ENCODE results near the gene HSPA12B. TPM values are rescaled to one million over a fixed set of nuclear protein-coding genes. Genes with fewer than 3 reads are reported as not detected.

Gene HSPA12B
- total RNA-seq, 2 experiments from 2014 or later = 0.08 TPM; not detected in 1

DNA sequence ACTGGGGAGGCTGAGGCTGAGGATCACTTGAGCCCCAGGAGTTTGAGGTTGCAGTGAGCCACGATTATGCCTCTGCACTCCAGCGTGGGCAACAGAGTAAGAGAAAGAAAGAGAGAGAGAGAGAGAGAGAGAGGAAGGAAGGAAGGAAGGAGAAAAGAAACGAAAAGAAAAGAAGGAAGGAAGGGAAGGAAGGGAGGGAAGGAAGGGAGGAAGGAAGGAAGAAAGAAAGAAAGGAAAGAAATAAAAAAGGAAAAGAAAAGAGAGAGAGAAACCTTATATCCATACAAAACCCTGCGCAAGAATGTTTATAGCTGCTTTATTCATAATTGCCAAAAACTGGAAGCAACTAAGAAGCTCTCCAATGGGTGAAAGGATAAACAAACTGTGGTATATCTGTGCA lies 8.1 kb upstream of the HSPA12B start:
- no peak for DNase-seq
- Mint-ChIP-seq H3K27me3 (peaks cover 57% of the 10 kb centered on the region), H3K27ac (no peak overlapping the region), H3K9me3 (peaks cover 2% of the 10 kb centered on the region), H3K4me1 (peaks cover 26% of the 10 kb centered on the region), H3K36me3 (ENCODE audit: low read depth) (no peaks in the 10 kb centered on the region), H3K4me3 (no peak overlapping the region)
- CTCF ChIA-PET = interaction anchor here (0.6 to 1.8 kb wide), 2 partner anchors 14 to 181 kb away, joined by 3 read pairs; no protein-coding TSS in a partner anchor
- POLR2A ChIA-PET = no interaction called here

DNA sequence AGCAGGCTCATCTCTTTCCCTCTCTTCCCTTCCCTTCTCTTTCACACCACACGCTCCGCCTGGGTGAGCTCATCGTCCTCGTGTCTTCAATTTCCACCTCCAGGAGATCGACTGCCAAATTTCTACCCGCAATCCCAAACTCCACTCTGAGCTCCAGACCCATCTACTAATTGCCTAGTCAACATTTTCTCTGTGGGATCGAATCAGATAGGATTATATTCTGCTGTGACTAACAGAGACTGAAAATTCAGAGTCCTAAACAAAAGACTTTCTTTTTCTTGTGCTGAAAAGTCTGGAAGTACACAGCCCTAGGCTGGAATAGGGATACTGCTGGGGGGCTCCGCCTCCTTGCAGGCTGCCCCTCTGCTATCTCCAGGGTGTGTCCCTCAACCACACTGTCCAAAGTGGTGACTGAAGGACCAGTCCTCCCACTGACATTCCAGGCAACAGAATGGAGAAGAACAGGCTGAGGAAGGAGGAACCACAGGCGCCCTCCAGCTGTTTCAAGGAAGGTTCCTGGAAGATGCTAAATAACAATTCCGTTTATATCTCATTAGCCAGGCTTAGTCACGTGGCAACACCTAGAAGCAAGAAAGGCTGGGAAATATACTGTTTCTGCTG lies 5.0 kb upstream of the HSPA12B start:
- H3K27me3 Mint-ChIP-seq = peaks cover 59% of the 10 kb centered on the region
- ChIA-PET CTCF (no interaction called here), POLR2A (no interaction called here)

DNA sequence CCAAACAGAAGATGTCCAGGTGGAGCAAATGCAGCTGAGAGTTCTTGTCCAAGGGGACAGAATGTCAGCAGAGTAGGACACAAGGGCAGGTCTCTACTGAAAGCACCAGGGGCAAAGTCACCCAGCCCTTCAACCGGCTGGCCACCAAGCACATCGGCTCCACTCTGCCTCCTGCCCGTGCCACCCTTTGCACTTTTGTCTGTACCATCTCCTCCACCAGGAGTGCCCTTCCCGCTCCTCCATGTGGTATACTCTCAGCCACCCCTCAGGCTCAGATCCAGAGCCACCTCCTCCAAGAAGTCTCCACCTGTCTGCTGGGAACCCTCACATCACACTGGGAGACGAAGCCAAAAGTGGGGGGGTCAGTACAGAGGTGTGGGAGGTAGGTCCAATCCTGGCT lies 4.1 kb upstream of the HSPA12B start:
- Mint-ChIP-seq H3K27ac (no peak overlapping the region), H3K9me3 (no peaks in the 10 kb centered on the region), H3K4me3 (no peak overlapping the region), H3K36me3 (ENCODE audit: low read depth) (no peaks in the 10 kb centered on the region), H3K27me3 (peaks cover 59% of the 10 kb centered on the region), H3K4me1 (peaks cover 7% of the 10 kb centered on the region)
- DNase-seq = no peak
- ChIA-PET POLR2A (no interaction called here), CTCF (no interaction called here)

More for the DNA sequence above, 5.0 kb upstream of the HSPA12B start:
- H3K27ac Mint-ChIP-seq = no peak overlapping the region
- H3K4me3 Mint-ChIP-seq = no peak overlapping the region
- no peak for DNase-seq
- H3K9me3 Mint-ChIP-seq = no peaks in the 10 kb centered on the region
- H3K4me1 Mint-ChIP-seq = peaks cover 7% of the 10 kb centered on the region
- H3K36me3 Mint-ChIP-seq (ENCODE audit: low read depth) = no peaks in the 10 kb centered on the region

DNA sequence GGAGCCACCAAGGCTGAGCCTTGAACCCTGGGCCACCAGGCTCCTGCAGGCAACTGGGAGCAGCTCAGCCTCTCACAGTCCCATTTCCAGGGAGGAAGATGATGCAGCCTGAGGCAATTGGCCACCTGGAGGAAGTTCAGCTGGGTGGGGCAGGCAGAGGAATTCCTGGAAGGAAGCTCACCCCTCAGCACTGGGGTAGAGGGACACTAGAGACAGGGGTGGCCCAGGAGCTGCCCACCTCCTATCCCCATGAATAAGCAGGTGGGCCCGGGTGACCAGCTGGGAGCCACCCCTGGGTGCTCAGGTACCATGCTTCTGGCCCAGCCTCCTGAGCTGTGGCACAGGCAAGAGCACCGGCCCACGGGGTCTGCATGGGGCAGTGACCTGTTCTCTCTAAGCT lies 3.6 kb upstream of the HSPA12B start:
- peaks cover 63% of the 10 kb centered on the region for H3K27me3 Mint-ChIP-seq
- no peaks in the 10 kb centered on the region for H3K36me3 Mint-ChIP-seq (ENCODE audit: low read depth)
- no peak overlapping the region for H3K4me3 Mint-ChIP-seq
- H3K9me3 Mint-ChIP-seq = no peaks in the 10 kb centered on the region
- ChIA-PET POLR2A (no interaction called here), CTCF (no interaction called here)
- H3K27ac Mint-ChIP-seq = no peak overlapping the region
- DNase-seq = no peak
- peaks cover 7% of the 10 kb centered on the region for H3K4me1 Mint-ChIP-seq

DNA sequence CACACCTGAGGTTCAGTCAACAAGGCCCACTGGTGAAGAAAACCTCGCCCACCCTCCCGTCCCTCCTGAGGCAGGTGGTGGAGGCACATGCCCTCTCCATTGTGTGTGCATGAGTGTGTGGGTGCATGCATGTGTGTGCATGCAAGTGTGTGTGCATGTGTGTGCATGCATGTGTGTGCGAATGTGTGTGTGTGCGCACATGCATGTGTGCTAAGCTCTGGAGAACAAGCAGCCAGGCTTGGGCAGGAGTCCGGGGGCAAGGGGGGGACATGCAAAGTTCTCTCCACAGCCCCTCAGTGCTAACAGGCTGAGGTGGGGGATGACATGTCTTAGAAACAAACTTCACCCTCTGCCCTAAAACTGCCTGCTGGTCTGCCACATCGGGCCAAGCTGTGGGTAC lies 3.1 kb upstream of the HSPA12B start:
- Mint-ChIP-seq H3K9me3 (no peaks in the 10 kb centered on the region), H3K4me3 (no peak overlapping the region), H3K36me3 (ENCODE audit: low read depth) (no peaks in the 10 kb centered on the region), H3K4me1 (peaks cover 5% of the 10 kb centered on the region), H3K27ac (no peak overlapping the region), H3K27me3 (peaks cover 61% of the 10 kb centered on the region)
- ChIA-PET CTCF (no interaction called here), POLR2A (no interaction called here)
- no peak for DNase-seq

DNA sequence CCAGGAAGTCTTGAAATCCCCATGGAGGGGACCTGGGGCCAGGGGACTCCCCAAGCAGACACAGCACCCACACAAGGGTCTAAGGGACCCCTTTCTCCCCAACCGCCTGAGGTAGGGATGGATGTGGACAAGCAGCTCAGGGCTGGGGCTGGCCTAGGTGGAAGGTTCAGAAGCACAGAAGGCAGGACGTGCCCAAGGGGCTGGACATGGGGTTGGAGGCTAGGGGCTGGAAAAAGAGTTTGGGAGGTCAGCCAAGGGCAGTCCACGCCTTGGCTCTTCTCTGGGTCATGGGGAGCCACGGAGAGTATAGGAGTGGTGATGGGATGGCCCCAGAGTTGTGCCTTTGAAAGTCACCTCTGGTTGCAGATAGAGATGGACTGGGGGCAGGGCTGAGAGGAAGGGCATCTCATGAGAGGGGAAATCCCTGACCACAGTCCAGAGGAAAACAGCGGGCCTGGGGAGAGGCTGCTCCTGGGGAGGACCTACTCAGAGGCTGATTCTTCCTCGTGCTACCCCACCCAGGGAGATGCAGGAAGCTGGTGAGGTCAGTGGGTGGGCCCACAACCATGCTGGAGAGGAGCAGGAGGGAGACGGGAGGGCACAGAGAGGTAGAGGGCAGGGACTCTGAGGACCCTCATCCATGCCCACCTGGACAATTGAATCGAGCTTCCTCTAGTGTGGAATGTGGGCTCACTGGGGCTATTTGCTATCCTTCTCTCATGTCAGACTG lies 2.5 kb upstream of the HSPA12B start:
- Mint-ChIP-seq H3K27me3 (peaks cover 56% of the 10 kb centered on the region), H3K4me1 (peaks cover 5% of the 10 kb centered on the region), H3K27ac (no peak overlapping the region), H3K9me3 (no peaks in the 10 kb centered on the region), H3K4me3 (no peak overlapping the region), H3K36me3 (ENCODE audit: low read depth) (no peaks in the 10 kb centered on the region)
- DNase-seq = no peak
- CTCF ChIA-PET = no interaction called here
- POLR2A ChIA-PET = no interaction called here

GRCh38 chr20:3730803-3731672 lies 1.4 kb upstream of the HSPA12B start:
- Mint-ChIP-seq H3K9me3 (no peaks in the 10 kb centered on the region), H3K27me3 (peaks cover 57% of the 10 kb centered on the region), H3K4me3 (no peak overlapping the region), H3K27ac (no peak overlapping the region), H3K4me1 (peaks cover 5% of the 10 kb centered on the region), H3K36me3 (ENCODE audit: low read depth) (no peaks in the 10 kb centered on the region)
- no peak for DNase-seq
- POLR2A ChIA-PET = no interaction called here
- CTCF ChIA-PET = no interaction called here

GRCh38 chr20:3731944-3732326 lies 550 bp upstream of the HSPA12B start:
- peaks cover 5% of the 10 kb centered on the region for H3K4me1 Mint-ChIP-seq
- POLR2A ChIA-PET = no interaction called here
- H3K9me3 Mint-ChIP-seq = no peaks in the 10 kb centered on the region
- H3K27ac Mint-ChIP-seq = no peak overlapping the region
- peaks cover 58% of the 10 kb centered on the region for H3K27me3 Mint-ChIP-seq
- no peak overlapping the region for H3K4me3 Mint-ChIP-seq
- no peak for DNase-seq
- CTCF ChIA-PET = no interaction called here
- H3K36me3 Mint-ChIP-seq (ENCODE audit: low read depth) = no peaks in the 10 kb centered on the region

DNA sequence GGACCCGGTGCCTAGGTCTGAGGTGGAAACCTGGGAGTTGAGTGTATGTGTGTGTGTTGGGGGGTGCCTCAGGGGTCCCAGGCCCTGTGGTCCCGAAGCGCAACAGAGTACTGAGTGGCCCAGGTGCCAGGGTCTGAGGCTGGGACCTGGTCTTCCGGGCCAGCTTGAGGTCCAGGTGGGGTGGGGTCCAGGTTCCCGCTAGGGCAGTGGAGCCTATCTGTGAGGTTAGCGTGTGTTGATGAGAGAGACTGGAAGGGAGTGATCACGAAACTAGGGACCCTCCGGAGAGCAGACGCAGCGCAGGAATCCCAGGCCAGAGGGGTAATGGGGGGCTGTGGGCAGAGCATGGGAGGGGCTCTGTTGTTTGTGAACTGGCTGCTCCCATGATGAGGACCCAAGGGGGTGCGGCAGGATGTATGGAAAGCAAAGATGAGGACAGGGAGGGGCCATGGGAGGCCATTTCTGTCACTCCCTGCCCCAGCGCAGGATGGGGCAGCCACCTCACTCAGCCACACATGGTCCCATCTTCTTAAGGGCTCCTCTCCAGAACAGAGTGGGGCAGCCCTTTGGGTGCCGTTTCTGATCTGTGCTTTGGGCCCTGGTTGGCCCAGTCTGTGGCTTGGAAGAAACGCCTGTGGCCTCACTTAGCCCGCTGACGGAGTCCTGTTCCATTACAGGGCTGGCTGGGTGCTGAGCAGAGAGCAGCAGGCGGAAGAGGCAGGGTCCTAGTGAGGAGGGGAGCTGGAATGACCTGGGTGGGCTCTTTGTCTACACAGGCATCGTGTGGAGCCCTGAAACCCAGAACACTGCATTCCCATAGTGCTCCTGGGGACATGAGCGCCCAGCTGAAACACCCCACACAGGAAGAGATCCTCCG lies 872 bp downstream of the HSPA12B start:
- no peaks in the 10 kb centered on the region for H3K36me3 Mint-ChIP-seq (ENCODE audit: low read depth)
- peaks cover 49% of the 10 kb centered on the region for H3K27me3 Mint-ChIP-seq
- POLR2A ChIA-PET = no interaction called here
- no peak overlapping the region for H3K4me3 Mint-ChIP-seq
- H3K9me3 Mint-ChIP-seq = no peaks in the 10 kb centered on the region
- H3K4me1 Mint-ChIP-seq = peaks cover 5% of the 10 kb centered on the region
- CTCF ChIA-PET = no interaction called here
- no peak overlapping the region for H3K27ac Mint-ChIP-seq
- DNase-seq = no peak

GRCh38 chr20:3734111-3734843 lies 1.8 kb downstream of the HSPA12B start:
- Mint-ChIP-seq H3K4me1 (peaks cover 5% of the 10 kb centered on the region), H3K9me3 (no peaks in the 10 kb centered on the region), H3K27ac (no peak overlapping the region), H3K36me3 (ENCODE audit: low read depth) (no peaks in the 10 kb centered on the region), H3K4me3 (no peak overlapping the region), H3K27me3 (peaks cover 44% of the 10 kb centered on the region)
- CTCF ChIA-PET = interaction anchor here (0.6 kb wide), 1 partner anchor 31 kb away, joined by 3 read pairs; no protein-coding TSS in a partner anchor
- POLR2A ChIA-PET = no interaction called here
- no peak for DNase-seq

GRCh38 chr20:3735768-3736167 lies 3.3 kb downstream of the HSPA12B start:
- Mint-ChIP-seq H3K4me3 (no peak overlapping the region), H3K9me3 (no peaks in the 10 kb centered on the region), H3K36me3 (ENCODE audit: low read depth) (no peaks in the 10 kb centered on the region), H3K27ac (no peak overlapping the region), H3K27me3 (peaks cover 34% of the 10 kb centered on the region), H3K4me1 (peaks cover 2% of the 10 kb centered on the region)
- DNase-seq = no peak
- CTCF ChIA-PET = interaction anchor here (0.5 to 1.3 kb wide), 3 partner anchors 12 to 59 kb away, joined by 3 to 6 read pairs (median 3); no protein-coding TSS in a partner anchor
- POLR2A ChIA-PET = interaction anchor here (1.3 kb wide), 1 partner anchor 12 kb away, joined by 3 read pairs; no protein-coding TSS in a partner anchor

All from activated CD4-positive, alpha-beta memory T cell treated with anti-CD3 and anti-CD28 coated beads, Interleukin-2, amount 10 ng/mL, durations not matched to agents 7 days and 5 days (primary cell).